Mesendoderm (in vitro differentiated cells): Measurements from ENCODE around the gene LATS2.
"Not testable (repeated sequence)": the region's sequence is repeated elsewhere in the genome, so short reads cannot be mapped to it uniquely, and the experiment has no call there.

Experiments used
- DNase-seq: peaks from one replicate; pipeline ENCODE4 v3.0.0; 2013
- H2AK5ac ChIP-seq: 2 replicates; pipeline ENCODE4 v1.6.1; 2013; ENCODE audit warnings: low read length, inconsistent platforms
- H2BK120ac ChIP-seq: 2 replicates; pipeline ENCODE4 v1.6.1; 2013; ENCODE audit warnings: low read depth, mild to moderate bottlenecking, low read length, moderate library complexity, mixed read lengths
- H2BK15ac ChIP-seq: replicated peaks from 2 replicates; pipeline ENCODE4 v1.6.1; 2013; ENCODE audit warnings: low read depth, mild to moderate bottlenecking, moderate library complexity
- H2BK5ac ChIP-seq: 2 replicates; pipeline ENCODE4 v1.6.1; 2013; ENCODE audit warnings: low read length, inconsistent platforms
- H3K18ac ChIP-seq: 2 replicates; pipeline ENCODE4 v1.6.1; 2013; ENCODE audit warnings: mild to moderate bottlenecking, low read length, mixed read lengths
- H3K23ac ChIP-seq: one replicate; pipeline ENCODE4 v1.6.1; 2013; ENCODE audit warnings: low read length
- H3K27ac ChIP-seq: 2 replicates; pipeline ENCODE4 v1.5.1; 2013; ENCODE audit warnings: low read depth, mild to moderate bottlenecking, inconsistent platforms, low read length, moderate library complexity
- H3K27me3 ChIP-seq: 2 replicates; pipeline ENCODE4 v1.6.1; 2013; ENCODE audit warnings: low read length, control low read depth, mild to moderate bottlenecking, inconsistent platforms; ENCODE audit not compliant: insufficient read depth, poor library complexity
- H3K36me3 ChIP-seq: 2 replicates; pipeline ENCODE4 v1.6.1; 2013; ENCODE audit warnings: low read length, inconsistent platforms; ENCODE audit not compliant: control insufficient read depth, insufficient read depth
- H3K4ac ChIP-seq: one replicate; pipeline ENCODE4 v1.6.1; 2013; ENCODE audit warnings: low read depth, mild to moderate bottlenecking, low read length, moderate library complexity
- H3K4me1 ChIP-seq: 2 replicates; pipeline ENCODE4 v1.6.1; 2013; ENCODE audit warnings: low read depth, low read length, inconsistent platforms; ENCODE audit not compliant: control insufficient read depth
- H3K4me2 ChIP-seq: 2 replicates; pipeline ENCODE4 v1.6.1; 2013; ENCODE audit warnings: low read length
- H3K4me3 ChIP-seq: 2 replicates; pipeline ENCODE4 v1.5.1; 2013; ENCODE audit warnings: mild to moderate bottlenecking, low read length
- H3K56ac ChIP-seq: one replicate; pipeline ENCODE4 v1.6.1; 2013; ENCODE audit warnings: low read length
- H3K79me1 ChIP-seq: 2 replicates; pipeline ENCODE4 v1.6.1; 2013; ENCODE audit warnings: low read length, inconsistent platforms
- H3K79me2 ChIP-seq: 2 replicates; pipeline ENCODE4 v1.6.1; 2013; ENCODE audit warnings: mild to moderate bottlenecking, low read length; ENCODE audit not compliant: control insufficient read depth, insufficient read depth
- H3K9ac ChIP-seq: 2 replicates; pipeline ENCODE4 v1.6.1; 2013; ENCODE audit warnings: low read length, inconsistent platforms
- H4K5ac ChIP-seq: one replicate; pipeline ENCODE4 v1.6.1; 2013; ENCODE audit warnings: low read length
- H4K8ac ChIP-seq: one replicate; pipeline ENCODE4 v1.6.1; 2013; ENCODE audit warnings: low read depth, mild to moderate bottlenecking, control low read depth, low read length, moderate library complexity
- WGBS: extraction: QIAGEN DNeasy Blood & Tissue Kit; methylation state at CpG from one replicate; pipeline ENCODE4 v1.1.7; 2013; ENCODE audit warnings: low lambda C conversion rate, missing lambda C conversion rate; ENCODE audit not compliant: insufficient coverage; ENCODE audit errors: extremely low coverage; 5-methylcytosine and 5-hydroxymethylcytosine counted together

Gene LATS2

DNA sequence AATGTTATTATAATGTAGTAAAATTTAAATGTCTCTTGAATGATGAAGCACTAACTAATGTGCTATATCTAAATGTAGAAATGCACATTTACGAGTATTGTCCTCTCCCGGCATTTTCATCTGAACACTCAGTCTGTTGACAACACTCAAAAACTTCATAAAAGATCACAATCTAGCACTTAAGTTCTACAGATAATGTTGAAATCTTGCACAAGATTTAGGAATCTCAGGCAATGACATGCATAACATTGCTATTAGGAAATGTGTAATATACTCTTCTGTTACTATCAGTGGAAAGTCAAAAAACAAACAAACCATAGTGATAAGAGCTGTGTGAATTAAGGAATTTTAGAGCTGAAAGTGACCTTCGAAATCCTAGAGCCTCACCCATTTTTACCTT, 121.3 kb downstream of the LATS2 start:
- Histone ChIP-seq H3K27ac (no peak overlapping the region), H3K23ac (no peak overlapping the region), H3K56ac (no peak overlapping the region), H2BK15ac (no peak overlapping the region), H3K18ac (no peak overlapping the region), H3K4me2 (no peak overlapping the region), H2BK5ac (no peak overlapping the region), H3K79me1 (no peaks in the 10 kb centered on the region), H3K4me3 (no peak overlapping the region), H4K5ac (no peak overlapping the region), H3K79me2 (no peaks in the 10 kb centered on the region), H4K8ac (no peak overlapping the region), H3K4me1 (no peaks in the 10 kb centered on the region), H2AK5ac (no peak overlapping the region), H2BK120ac (no peak overlapping the region), H3K36me3 (no peaks in the 10 kb centered on the region), H3K9ac (no peak overlapping the region), H3K4ac (no peak overlapping the region), H3K27me3 (no peaks in the 10 kb centered on the region)
- DNase-seq, result no peak
- WGBS, result no CpG with 5 or more reads among the region's 3 CpGs

DNA sequence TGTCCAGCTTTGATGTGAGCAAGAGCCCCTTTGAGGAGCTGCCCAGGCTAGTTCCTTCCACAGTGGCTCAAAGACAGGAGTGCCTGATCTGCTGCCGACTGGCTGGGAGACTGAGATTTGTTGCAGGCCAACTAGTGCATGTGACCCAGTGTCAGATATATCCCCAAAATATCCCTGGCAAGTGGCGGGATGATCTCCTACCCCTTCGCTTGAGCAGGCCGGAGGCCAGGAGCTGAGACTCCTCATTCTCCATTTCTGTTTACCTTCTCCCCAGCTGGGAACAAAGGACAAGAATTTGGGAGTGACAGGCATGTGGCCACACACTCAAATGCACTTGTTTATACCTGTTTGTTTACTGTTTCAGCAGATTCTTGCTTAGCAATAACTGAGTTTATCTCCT, 121.7 kb downstream of the LATS2 start:
- no peak overlapping the region for H4K5ac ChIP-seq
- peak; percentile 35 for DNase-seq
- no peak overlapping the region for H2BK120ac ChIP-seq
- H4K8ac ChIP-seq, result no peak overlapping the region
- H3K27ac ChIP-seq, result no peak overlapping the region
- H2BK5ac ChIP-seq, result no peak overlapping the region
- H3K23ac ChIP-seq, result no peak overlapping the region
- no peak overlapping the region for H2AK5ac ChIP-seq
- no peaks in the 10 kb centered on the region for H3K79me2 ChIP-seq
- H3K4me3 ChIP-seq, result no peak overlapping the region
- H3K56ac ChIP-seq, result peak overlapping the region; percentile 34
- H2BK15ac ChIP-seq, result no peak overlapping the region
- no peaks in the 10 kb centered on the region for H3K36me3 ChIP-seq
- no peaks in the 10 kb centered on the region for H3K4me1 ChIP-seq
- H3K4ac ChIP-seq, result no peak overlapping the region
- H3K18ac ChIP-seq, result peak overlapping the region; percentile 11
- no peaks in the 10 kb centered on the region for H3K27me3 ChIP-seq
- H3K79me1 ChIP-seq, result no peaks in the 10 kb centered on the region
- no CpG with 5 or more reads among the region's 4 CpGs for WGBS
- no peak overlapping the region for H3K4me2 ChIP-seq
- H3K9ac ChIP-seq, result no peak overlapping the region

DNA sequence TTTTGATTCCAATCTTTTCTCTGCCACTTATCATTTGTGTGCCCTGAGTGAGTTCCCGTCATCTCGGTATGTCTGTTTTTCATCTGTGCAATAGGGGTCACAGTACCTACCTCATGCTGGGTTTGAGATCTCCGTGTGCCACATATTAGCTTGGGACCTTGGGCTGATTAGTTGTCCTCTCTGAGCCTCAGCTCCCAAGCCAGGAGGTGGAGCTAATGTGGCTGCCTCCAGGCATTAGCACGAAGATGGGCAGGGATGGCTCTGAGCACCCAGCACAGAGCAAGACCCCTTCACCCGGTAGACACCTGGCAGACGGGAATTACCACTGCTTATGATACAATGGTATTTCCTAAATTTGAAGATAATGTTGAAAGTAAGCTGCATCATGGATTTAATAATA, 123.1 kb downstream of the LATS2 start:
- no CpG with 5 or more reads among the region's 6 CpGs for WGBS
- H3K79me2 ChIP-seq, result no peaks in the 10 kb centered on the region
- no peaks in the 10 kb centered on the region for H3K4me1 ChIP-seq
- H3K56ac ChIP-seq, result no peak overlapping the region
- H3K4me2 ChIP-seq, result no peak overlapping the region
- no peaks in the 10 kb centered on the region for H3K36me3 ChIP-seq
- H2BK5ac ChIP-seq, result no peak overlapping the region
- H2BK120ac ChIP-seq, result no peak overlapping the region
- H4K5ac ChIP-seq, result no peak overlapping the region
- no peak overlapping the region for H3K27ac ChIP-seq
- DNase-seq, result peak; percentile 20
- H4K8ac ChIP-seq, result no peak overlapping the region
- no peak overlapping the region for H3K4me3 ChIP-seq
- no peak overlapping the region for H2AK5ac ChIP-seq
- H2BK15ac ChIP-seq, result no peak overlapping the region
- no peak overlapping the region for H3K23ac ChIP-seq
- no peaks in the 10 kb centered on the region for H3K27me3 ChIP-seq
- H3K79me1 ChIP-seq, result no peaks in the 10 kb centered on the region
- H3K18ac ChIP-seq, result no peak overlapping the region
- no peak overlapping the region for H3K4ac ChIP-seq
- no peak overlapping the region for H3K9ac ChIP-seq

DNA sequence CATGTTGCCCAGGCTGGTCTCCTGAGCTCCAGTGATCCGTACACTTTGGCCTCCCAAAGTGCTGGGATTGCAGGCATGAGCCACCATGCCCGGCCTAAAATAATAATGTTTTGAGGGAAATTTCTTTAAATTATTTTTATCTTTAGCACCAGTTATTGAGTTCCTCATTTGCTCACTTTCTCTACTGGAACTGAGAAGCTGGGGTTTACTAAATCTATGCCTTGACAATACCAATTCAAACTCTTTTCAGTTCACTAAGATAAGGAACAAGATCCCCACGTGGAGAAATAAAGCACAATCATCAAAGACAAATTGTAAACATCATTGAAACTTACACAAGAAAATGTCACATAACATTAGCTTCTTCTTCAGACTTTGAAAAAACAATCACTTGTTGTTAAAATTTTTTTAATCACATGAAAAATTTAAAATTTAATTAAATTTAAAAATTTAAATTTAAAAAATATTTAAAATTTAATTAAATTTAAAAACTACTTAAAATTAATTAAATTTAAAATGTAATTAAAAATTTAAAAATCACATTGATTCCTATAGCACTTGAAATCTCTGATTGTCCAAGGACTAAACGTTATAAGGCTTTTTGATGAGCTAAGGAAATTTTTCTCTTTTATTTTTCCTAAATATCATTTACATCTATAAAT, 133.7 kb downstream of the LATS2 start:
- Histone ChIP-seq H4K8ac (no peak overlapping the region), H3K79me2 (no peaks in the 10 kb centered on the region), H3K56ac (no peak overlapping the region), H2BK15ac (no peak overlapping the region), H2AK5ac (no peak overlapping the region), H4K5ac (no peak overlapping the region), H2BK120ac (no peak overlapping the region), H3K23ac (no peak overlapping the region), H3K27me3 (no peaks in the 10 kb centered on the region), H3K4me1 (no peaks in the 10 kb centered on the region), H3K9ac (no peak overlapping the region), H3K4ac (no peak overlapping the region), H2BK5ac (no peak overlapping the region), H3K4me3 (no peak overlapping the region), H3K18ac (no peak overlapping the region), H3K27ac (no peak overlapping the region), H3K4me2 (no peak overlapping the region), H3K36me3 (no peaks in the 10 kb centered on the region), H3K79me1 (no peaks in the 10 kb centered on the region)
- no CpG with 5 or more reads among the region's 4 CpGs for WGBS
- DNase-seq, result no peak

DNA sequence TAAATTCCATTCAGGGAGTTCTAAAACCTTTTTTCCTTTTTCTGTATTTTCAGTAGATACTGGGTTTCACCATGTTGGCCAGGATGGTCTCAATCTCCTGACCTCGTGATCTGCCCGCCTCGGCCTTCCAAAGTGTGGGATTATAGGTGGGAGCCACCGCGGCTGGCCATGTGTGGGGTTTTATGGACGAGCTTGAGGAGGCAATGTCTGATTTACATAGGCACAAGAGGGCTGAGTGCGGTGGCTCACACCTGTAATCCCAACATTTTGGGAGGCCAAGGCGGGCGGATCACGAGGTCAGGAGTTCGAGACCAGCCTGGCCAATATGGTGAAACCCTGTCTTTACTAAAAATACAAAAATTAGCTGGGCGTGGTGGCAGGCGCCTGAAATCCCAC, 136.0 kb downstream of the LATS2 start:
- H3K4me2 ChIP-seq, H3K79me2 ChIP-seq, DNase-seq, H3K56ac ChIP-seq, H2BK120ac ChIP-seq, H2BK15ac ChIP-seq, H4K5ac ChIP-seq, H3K4me3 ChIP-seq, H2AK5ac ChIP-seq, H3K23ac ChIP-seq, H3K4me1 ChIP-seq, H3K27ac ChIP-seq, H2BK5ac ChIP-seq, H3K9ac ChIP-seq, H3K18ac ChIP-seq, H3K4ac ChIP-seq, H3K36me3 ChIP-seq, H3K79me1 ChIP-seq, H3K27me3 ChIP-seq, H4K8ac ChIP-seq: not testable (repeated sequence)
- no CpG with 5 or more reads among the region's 13 CpGs for WGBS

DNA sequence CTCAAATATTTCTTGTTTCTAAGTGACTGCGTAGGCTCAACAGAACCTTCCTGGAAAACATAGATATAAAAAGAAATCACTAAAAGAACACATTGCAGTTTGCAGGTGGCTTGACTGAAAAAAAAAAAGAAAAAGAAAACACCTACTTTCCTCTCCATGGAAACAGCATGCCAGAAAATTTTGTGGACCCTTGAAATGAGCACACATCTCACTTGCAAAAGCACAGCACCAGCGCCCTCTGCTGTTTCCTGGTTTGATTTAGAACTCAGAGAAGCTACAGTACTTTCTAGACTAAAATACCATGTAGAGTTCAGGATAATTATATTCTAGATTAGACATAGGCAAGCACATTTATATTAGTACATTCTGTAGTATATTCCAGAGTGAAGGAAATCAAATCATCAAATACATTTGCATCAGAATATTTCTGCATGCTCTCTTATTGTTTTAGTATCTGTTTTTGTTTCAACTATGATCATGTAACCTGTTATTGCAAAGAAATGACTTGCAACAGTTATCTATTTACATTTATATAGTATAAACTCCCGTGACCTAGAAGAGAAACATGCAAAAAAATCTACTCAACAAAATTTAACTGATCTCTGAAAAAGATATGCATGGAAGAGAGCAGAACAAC, 136.5 kb downstream of the LATS2 start:
- no peaks in the 10 kb centered on the region for H3K27me3 ChIP-seq
- no peak overlapping the region for H3K56ac ChIP-seq
- H3K4ac ChIP-seq, result no peak overlapping the region
- H3K79me2 ChIP-seq, result no peaks in the 10 kb centered on the region
- DNase-seq, result peak; percentile 92
- no CpG with 5 or more reads among the region's 3 CpGs for WGBS
- no peaks in the 10 kb centered on the region for H3K36me3 ChIP-seq
- no peak overlapping the region for H2BK120ac ChIP-seq
- no peak overlapping the region for H3K4me2 ChIP-seq
- H4K5ac ChIP-seq, result no peak overlapping the region
- H4K8ac ChIP-seq, result no peak overlapping the region
- H2BK5ac ChIP-seq, result no peak overlapping the region
- H3K18ac ChIP-seq, result no peak overlapping the region
- H3K4me1 ChIP-seq, result no peaks in the 10 kb centered on the region
- no peaks in the 10 kb centered on the region for H3K79me1 ChIP-seq
- H2BK15ac ChIP-seq, result no peak overlapping the region
- no peak overlapping the region for H3K27ac ChIP-seq
- H3K23ac ChIP-seq, result no peak overlapping the region
- no peak overlapping the region for H2AK5ac ChIP-seq
- H3K4me3 ChIP-seq, result no peak overlapping the region
- H3K9ac ChIP-seq, result no peak overlapping the region
